GM12878 (cell line): ENCODE measurements around the gene NAT8L.

Experiments
- CBX5 ChIP-seq: sonication (generic); IDR thresholded peaks from 2 replicates; pipeline ENCODE4 v1.6.1; 2016; ENCODE audit warnings: low read depth, moderate library complexity, mild to moderate bottlenecking, inconsistent platforms
- CTCF ChIP-seq, 3 experiments: IDR thresholded peaks in 2 of 3; conservative IDR thresholded peaks in 1 of 3; 2 replicates each; pipeline ENCODE4 v1.5.1; 2011; ENCODE audit warnings: low read depth in 3 of 3, low read length in 3 of 3, mild to moderate bottlenecking in 3 of 3, control low read depth in 2 of 3, moderate library complexity in 2 of 3, inconsistent platforms in 1 of 3, mixed read lengths in 1 of 3; ENCODE audit not compliant: control insufficient read depth in 2 of 3, insufficient read depth in 1 of 3; ENCODE audit errors: extremely low read depth in 1 of 3
- EGR1 ChIP-seq, 2 experiments: IDR thresholded peaks; 1 replicate in 1 of 2; 2 replicates in 1 of 2; pipeline ENCODE4 v1.6.1; 2011 to 2012; ENCODE audit warnings: low read depth in 2 of 2, low read length in 2 of 2, borderline replicate concordance in 1 of 2, mild to moderate bottlenecking in 1 of 2, moderate library complexity in 1 of 2
- FOXM1 ChIP-seq: IDR thresholded peaks from 2 replicates; pipeline ENCODE4 v1.6.1; 2012; ENCODE audit warnings: low read depth, mild to moderate bottlenecking, inconsistent platforms, low read length, moderate library complexity
- MEF2A ChIP-seq: IDR thresholded peaks from 2 replicates; pipeline ENCODE4 v1.6.1; 2011; ENCODE audit warnings: low read depth, mild to moderate bottlenecking, low read length, moderate library complexity; ENCODE audit not compliant: insufficient read depth
- NKRF ChIP-seq: fragments of 450-650 bp; conservative IDR thresholded peaks from 2 replicates; pipeline ENCODE4 v1.6.1; 2017; ENCODE audit warnings: mild to moderate bottlenecking, moderate library complexity
- POLR2A ChIP-seq: IDR thresholded peaks from 2 replicates; pipeline ENCODE4 v1.6.1; 2011; ENCODE audit warnings: low read depth, mild to moderate bottlenecking, low read length
- POLR2AphosphoS5 ChIP-seq: IDR thresholded peaks from 2 replicates; pipeline ENCODE4 v1.6.1; 2011; ENCODE audit warnings: mild to moderate bottlenecking, low read length, inconsistent platforms
- RCOR1 ChIP-seq: conservative IDR thresholded peaks from 2 replicates; pipeline ENCODE4 v1.6.1; 2012; ENCODE audit warnings: low read depth, low read length, improper control_type of control experiment
- RUNX3 ChIP-seq: IDR thresholded peaks from 2 replicates; pipeline ENCODE4 v1.6.1; 2012; ENCODE audit warnings: low read length, inconsistent platforms
- ZNF274 ChIP-seq: IDR thresholded peaks from one replicate; pipeline ENCODE4 v1.8.0; 2011; ENCODE audit not compliant: insufficient read length, insufficient read depth
- TF ChIP-seq, protein P1 (sequence below): IDR thresholded peaks from 2 replicates; pipeline ENCODE4 v1.6.1; 2011; ENCODE audit warnings: borderline replicate concordance, low read depth, mild to moderate bottlenecking, moderate library complexity, low read length; ENCODE audit not compliant: insufficient read depth, poor library complexity, severe bottlenecking

- TF ChIP-seq MEF2A = no peak
- no peak for TF ChIP-seq CTCF (IDR thresholded peaks at IDR 0.05 in 2 of 3, conservative IDR thresholded peaks at IDR 0.05 in 1 of 3; ENCODE audit: control insufficient read depth in 2 of 3, extremely low read depth in 1 of 3, insufficient read depth in 1 of 3, low read depth in 3 of 3, low read length in 3 of 3)
- no peak for TF ChIP-seq POLR2A
- TF ChIP-seq CBX5 = no peak
- no peak for TF ChIP-seq ZNF274
- no peak for TF ChIP-seq FOXM1
- TF ChIP-seq, protein P1, sequence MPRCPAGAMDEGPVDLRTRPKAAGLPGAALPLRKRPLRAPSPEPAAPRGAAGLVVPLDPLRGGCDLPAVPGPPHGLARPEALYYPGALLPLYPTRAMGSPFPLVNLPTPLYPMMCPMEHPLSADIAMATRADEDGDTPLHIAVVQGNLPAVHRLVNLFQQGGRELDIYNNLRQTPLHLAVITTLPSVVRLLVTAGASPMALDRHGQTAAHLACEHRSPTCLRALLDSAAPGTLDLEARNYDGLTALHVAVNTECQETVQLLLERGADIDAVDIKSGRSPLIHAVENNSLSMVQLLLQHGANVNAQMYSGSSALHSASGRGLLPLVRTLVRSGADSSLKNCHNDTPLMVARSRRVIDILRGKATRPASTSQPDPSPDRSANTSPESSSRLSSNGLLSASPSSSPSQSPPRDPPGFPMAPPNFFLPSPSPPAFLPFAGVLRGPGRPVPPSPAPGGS = no peak
- no peak for TF ChIP-seq POLR2AphosphoS5
- TF ChIP-seq NKRF = no peak
- no peak for TF ChIP-seq RUNX3
- TF ChIP-seq RCOR1 = no peak
- TF ChIP-seq EGR1 (IDR thresholded peaks at IDR 0.05; ENCODE audit: borderline replicate concordance in 1 of 2, low read depth in 2 of 2, low read length in 2 of 2) = no peak
Measured at GRCh38 chr4:2082627-2083026, 23.5 kb downstream of the NAT8L start.
